Measurements from ENCODE around the gene LILRB1.

- TF ChIP-seq FOXK2 (IDR thresholded peaks at IDR 0.05) = no peak
- no peak for TF ChIP-seq SUZ12 (IDR thresholded peaks at IDR 0.05)
- no peak for TF ChIP-seq SP1 (IDR thresholded peaks at IDR 0.05)
- TF ChIP-seq, protein P1, sequence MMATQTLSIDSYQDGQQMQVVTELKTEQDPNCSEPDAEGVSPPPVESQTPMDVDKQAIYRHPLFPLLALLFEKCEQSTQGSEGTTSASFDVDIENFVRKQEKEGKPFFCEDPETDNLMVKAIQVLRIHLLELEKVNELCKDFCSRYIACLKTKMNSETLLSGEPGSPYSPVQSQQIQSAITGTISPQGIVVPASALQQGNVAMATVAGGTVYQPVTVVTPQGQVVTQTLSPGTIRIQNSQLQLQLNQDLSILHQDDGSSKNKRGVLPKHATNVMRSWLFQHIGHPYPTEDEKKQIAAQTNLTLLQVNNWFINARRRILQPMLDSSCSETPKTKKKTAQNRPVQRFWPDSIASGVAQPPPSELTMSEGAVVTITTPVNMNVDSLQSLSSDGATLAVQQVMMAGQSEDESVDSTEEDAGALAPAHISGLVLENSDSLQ (IDR thresholded peaks at IDR 0.05) = no peak
- no peak for TF ChIP-seq HDGF (IDR thresholded peaks at IDR 0.05; ENCODE audit: borderline replicate concordance)
Measured at GRCh38 chr19:54646331-54646841, 16.1 kb downstream of the LILRB1 start.

All from HEK293T (cell line).